Progenitor cell of endocrine pancreas (in vitro differentiated cells): ENCODE data around the gene GPALPP1. TPM values are rescaled to one million over a fixed set of nuclear protein-coding genes. Genes with fewer than 3 reads are reported as not detected.

Experiments
- DNase-seq: peaks from one replicate; pipeline ENCODE4 v3.0.0; 2021; ENCODE audit warnings: low spot score; ENCODE audit not compliant: unreplicated experiment
- H3K27ac Mint-ChIP-seq: 2 replicates; pipeline ENCODE4 v1.8.0; 2021; ENCODE audit warnings: mild to moderate bottlenecking, moderate library complexity, mixed read lengths
- H3K27me3 Mint-ChIP-seq: 2 replicates; pipeline ENCODE4 v1.8.0; 2021; ENCODE audit warnings: mixed read lengths
- H3K36me3 Mint-ChIP-seq: 2 replicates; pipeline ENCODE4 v1.8.0; 2022; ENCODE audit warnings: mixed read lengths; ENCODE audit not compliant: insufficient read depth
- H3K4me1 Mint-ChIP-seq: 2 replicates; pipeline ENCODE4 v1.8.0; 2021; ENCODE audit warnings: low read depth, mixed read lengths
- H3K4me3 Mint-ChIP-seq: 2 replicates; pipeline ENCODE4 v1.8.0; 2021; ENCODE audit warnings: low read depth, mild to moderate bottlenecking, moderate library complexity, mixed read lengths
- H3K9me3 Mint-ChIP-seq: 2 replicates; pipeline ENCODE4 v1.8.0; 2021; ENCODE audit warnings: low read depth, mixed read lengths
- CTCF ChIP-seq: fragments of 200-600 bp; sonication (generic); IDR thresholded peaks from one replicate; pipeline ENCODE4 v1.5.0; 2021; ENCODE audit warnings: antibody characterized with exemption, mild to moderate bottlenecking; ENCODE audit not compliant: unreplicated experiment
- total RNA-seq: library from RNA; stranded (reverse); gene quantifications from 2 replicates; pipeline ENCODE4 v1.2.1, GENCODE V29; 2021

The GPALPP1 gene
- total RNA-seq, 1 donor from 2014 or later: 32.7 TPM

- no peak overlapping the region for H3K4me3 Mint-ChIP-seq
- H3K27ac Mint-ChIP-seq: no peak overlapping the region
- H3K27me3 Mint-ChIP-seq: no peaks in the 10 kb centered on the region
These were observed 35.5 kb downstream of the GPALPP1 start for GRCh38 chr13:45024847-45025246.

GRCh38 chr13:45034342-45034741 lies 45.0 kb downstream of the GPALPP1 start:
- Mint-ChIP-seq H3K36me3 (peaks cover 9% of the 10 kb centered on the region), H3K27ac (no peak overlapping the region), H3K9me3 (no peaks in the 10 kb centered on the region), H3K4me3 (no peak overlapping the region), H3K4me1 (no peaks in the 10 kb centered on the region), H3K27me3 (no peaks in the 10 kb centered on the region)
- no peak for TF ChIP-seq CTCF
- DNase-seq: no peak

More at GRCh38 chr13:45024847-45025246, 35.5 kb downstream of the GPALPP1 start:
- no peaks in the 10 kb centered on the region for H3K4me1 Mint-ChIP-seq
- peaks cover 7% of the 10 kb centered on the region for H3K36me3 Mint-ChIP-seq
- H3K9me3 Mint-ChIP-seq: no peaks in the 10 kb centered on the region
- TF ChIP-seq CTCF: no peak
- no peak for DNase-seq

GRCh38 chr13:45036206-45036605 lies 46.9 kb downstream of the GPALPP1 start:
- DNase-seq: no peak
- no peaks in the 10 kb centered on the region for H3K4me1 Mint-ChIP-seq
- H3K9me3 Mint-ChIP-seq: no peaks in the 10 kb centered on the region
- H3K27ac Mint-ChIP-seq: no peak overlapping the region
- peaks cover 9% of the 10 kb centered on the region for H3K36me3 Mint-ChIP-seq
- no peaks in the 10 kb centered on the region for H3K27me3 Mint-ChIP-seq
- TF ChIP-seq CTCF: no peak
- no peak overlapping the region for H3K4me3 Mint-ChIP-seq

GRCh38 chr13:45040173-45040572 lies 50.8 kb downstream of the GPALPP1 start:
- Mint-ChIP-seq H3K27ac (no peak overlapping the region), H3K9me3 (no peaks in the 10 kb centered on the region), H3K4me3 (no peak overlapping the region), H3K27me3 (no peaks in the 10 kb centered on the region), H3K36me3 (peaks cover 1% of the 10 kb centered on the region), H3K4me1 (peaks cover 2% of the 10 kb centered on the region)
- TF ChIP-seq CTCF: no peak
- no peak for DNase-seq

GRCh38 chr13:45040622-45041021 lies 51.3 kb downstream of the GPALPP1 start:
- Mint-ChIP-seq H3K27me3 (no peaks in the 10 kb centered on the region), H3K27ac (no peak overlapping the region), H3K9me3 (no peaks in the 10 kb centered on the region), H3K36me3 (no peaks in the 10 kb centered on the region), H3K4me3 (no peak overlapping the region), H3K4me1 (peaks cover 2% of the 10 kb centered on the region)
- TF ChIP-seq CTCF: no peak
- no peak for DNase-seq
